NCI-H69 (cell line): ENCODE results near the gene KIF23.
A peak's percentile ranks its signal among the peaks of the same experiment; 100 is the strongest.

Experiments
- DNase-seq: peaks from one replicate; lab custom pipeline; 2025; lab: John Stamatoyannopoulos, UW

Gene KIF23

GRCh38 chr15:69466733-69467132 is 52.6 kb downstream of the KIF23 start:
- DNase-seq = no peak

GRCh38 chr15:69467636-69468035 is 53.5 kb downstream of the KIF23 start:
- DNase-seq = peak; percentile 78

GRCh38 chr15:69468241-69469121 is 54.3 kb downstream of the KIF23 start:
- peak; percentile 92 for DNase-seq

GRCh38 chr15:69469467-69470201 is 55.5 kb downstream of the KIF23 start:
- DNase-seq = no peak

- DNase-seq = no peak
These were observed 57.9 kb downstream of the KIF23 start for GRCh38 chr15:69472046-69472445.

- DNase-seq = no peak
These were observed 58.4 kb downstream of the KIF23 start for GRCh38 chr15:69472562-69472961.

GRCh38 chr15:69474291-69474690 is 60.1 kb downstream of the KIF23 start:
- no peak for DNase-seq

- no peak for DNase-seq
These were observed 60.8 kb downstream of the KIF23 start for GRCh38 chr15:69474846-69475455.

- DNase-seq = peak; percentile 71
These were observed 61.7 kb downstream of the KIF23 start for GRCh38 chr15:69475769-69476358.

GRCh38 chr15:69476704-69477473 is 62.7 kb downstream of the KIF23 start:
- no peak for DNase-seq

GRCh38 chr15:69478259-69478781 is 64.2 kb downstream of the KIF23 start:
- peak; percentile 78 for DNase-seq

GRCh38 chr15:69479081-69479480 is 64.9 kb downstream of the KIF23 start:
- DNase-seq = no peak

GRCh38 chr15:69479971-69480370 is 65.8 kb downstream of the KIF23 start:
- no peak for DNase-seq

GRCh38 chr15:69480932-69481331 is 66.8 kb downstream of the KIF23 start:
- DNase-seq = no peak

GRCh38 chr15:69482686-69483256 is 68.6 kb downstream of the KIF23 start:
- DNase-seq = peak; percentile 68

- no peak for DNase-seq
These were observed 70.7 kb downstream of the KIF23 start for GRCh38 chr15:69484837-69485236.

- DNase-seq = no peak
These were observed 72.4 kb downstream of the KIF23 start for GRCh38 chr15:69486481-69487110.

GRCh38 chr15:69489073-69489571 is 75.0 kb downstream of the KIF23 start:
- DNase-seq = no peak

- no peak for DNase-seq
These were observed 76.3 kb downstream of the KIF23 start for GRCh38 chr15:69490356-69491037.

GRCh38 chr15:69491038-69491505 is 76.9 kb downstream of the KIF23 start:
- DNase-seq = no peak
